Astrocyte of the spinal cord (primary cell): ENCODE measurements around the gene LEKR1.

Experiments
- DNase-seq: peaks from one replicate; pipeline ENCODE4 v3.0.0; 2011; ENCODE audit warnings: low read depth, low spot score
- H3K4me3 ChIP-seq: 2 replicates; pipeline ENCODE4 v1.5.1; 2011; ENCODE audit warnings: low read depth, mild to moderate bottlenecking, low read length, moderate library complexity
- in situ Hi-C: cut with HindIII; loops from 2 replicates; pipeline ENCODE4 v1.10.0; 2017; ENCODE audit warnings: low sequenced_read_pairs
- TF ChIP-seq, protein P1 (sequence below): IDR thresholded peaks from 2 replicates; pipeline ENCODE4 v1.5.1; 2012; ENCODE audit warnings: low read depth, mild to moderate bottlenecking, low read length, inconsistent platforms

The LEKR1 gene

DNA sequence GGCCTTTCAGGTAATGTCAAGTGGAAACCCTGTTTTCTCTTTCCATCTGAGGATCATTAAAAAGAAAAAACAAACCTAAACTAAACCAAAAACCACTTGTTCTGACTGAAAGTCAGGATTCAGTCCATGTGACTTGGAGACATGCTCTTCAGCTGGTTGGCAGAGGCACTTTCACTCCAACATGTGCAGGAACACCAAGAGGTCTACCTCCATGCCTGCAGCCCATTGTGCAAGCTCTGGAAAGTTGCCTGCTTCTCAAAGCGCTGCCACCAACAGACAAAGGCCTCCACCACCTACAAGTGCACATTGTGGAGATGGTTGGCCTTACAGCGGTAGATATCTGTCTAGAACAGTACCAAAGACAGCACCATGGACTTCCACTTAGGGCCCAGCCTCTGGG lies 161.8 kb downstream of the LEKR1 start:
- TF ChIP-seq, protein P1, sequence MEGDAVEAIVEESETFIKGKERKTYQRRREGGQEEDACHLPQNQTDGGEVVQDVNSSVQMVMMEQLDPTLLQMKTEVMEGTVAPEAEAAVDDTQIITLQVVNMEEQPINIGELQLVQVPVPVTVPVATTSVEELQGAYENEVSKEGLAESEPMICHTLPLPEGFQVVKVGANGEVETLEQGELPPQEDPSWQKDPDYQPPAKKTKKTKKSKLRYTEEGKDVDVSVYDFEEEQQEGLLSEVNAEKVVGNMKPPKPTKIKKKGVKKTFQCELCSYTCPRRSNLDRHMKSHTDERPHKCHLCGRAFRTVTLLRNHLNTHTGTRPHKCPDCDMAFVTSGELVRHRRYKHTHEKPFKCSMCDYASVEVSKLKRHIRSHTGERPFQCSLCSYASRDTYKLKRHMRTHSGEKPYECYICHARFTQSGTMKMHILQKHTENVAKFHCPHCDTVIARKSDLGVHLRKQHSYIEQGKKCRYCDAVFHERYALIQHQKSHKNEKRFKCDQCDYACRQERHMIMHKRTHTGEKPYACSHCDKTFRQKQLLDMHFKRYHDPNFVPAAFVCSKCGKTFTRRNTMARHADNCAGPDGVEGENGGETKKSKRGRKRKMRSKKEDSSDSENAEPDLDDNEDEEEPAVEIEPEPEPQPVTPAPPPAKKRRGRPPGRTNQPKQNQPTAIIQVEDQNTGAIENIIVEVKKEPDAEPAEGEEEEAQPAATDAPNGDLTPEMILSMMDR, result no peak
- in situ Hi-C loops, result no loop called here
- no peak for DNase-seq
- H3K4me3 ChIP-seq, result no peak overlapping the region

DNA sequence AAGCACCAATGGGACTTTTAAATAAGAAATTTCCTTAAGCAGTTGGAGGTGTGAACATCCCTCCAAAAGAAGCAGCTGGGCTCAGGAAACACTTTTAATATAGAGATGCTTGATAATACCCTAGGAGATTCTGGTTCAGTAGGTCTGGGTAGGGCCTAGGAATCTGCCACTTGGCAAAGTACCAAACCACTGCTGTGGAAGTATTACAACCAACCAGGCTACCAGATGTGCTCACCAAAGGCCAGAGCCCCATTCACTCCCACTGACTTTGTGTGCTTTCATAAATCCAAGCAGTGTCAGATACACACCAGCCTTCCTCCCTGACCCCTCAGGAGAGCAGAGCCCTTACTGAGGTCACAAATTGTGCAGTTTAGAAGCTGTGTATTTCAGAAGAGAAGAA lies 171.2 kb downstream of the LEKR1 start:
- DNase-seq, result peak; percentile 29
- no peak overlapping the region for H3K4me3 ChIP-seq
- TF ChIP-seq, protein P1, result no peak
- in situ Hi-C loops, result no loop called here

DNA sequence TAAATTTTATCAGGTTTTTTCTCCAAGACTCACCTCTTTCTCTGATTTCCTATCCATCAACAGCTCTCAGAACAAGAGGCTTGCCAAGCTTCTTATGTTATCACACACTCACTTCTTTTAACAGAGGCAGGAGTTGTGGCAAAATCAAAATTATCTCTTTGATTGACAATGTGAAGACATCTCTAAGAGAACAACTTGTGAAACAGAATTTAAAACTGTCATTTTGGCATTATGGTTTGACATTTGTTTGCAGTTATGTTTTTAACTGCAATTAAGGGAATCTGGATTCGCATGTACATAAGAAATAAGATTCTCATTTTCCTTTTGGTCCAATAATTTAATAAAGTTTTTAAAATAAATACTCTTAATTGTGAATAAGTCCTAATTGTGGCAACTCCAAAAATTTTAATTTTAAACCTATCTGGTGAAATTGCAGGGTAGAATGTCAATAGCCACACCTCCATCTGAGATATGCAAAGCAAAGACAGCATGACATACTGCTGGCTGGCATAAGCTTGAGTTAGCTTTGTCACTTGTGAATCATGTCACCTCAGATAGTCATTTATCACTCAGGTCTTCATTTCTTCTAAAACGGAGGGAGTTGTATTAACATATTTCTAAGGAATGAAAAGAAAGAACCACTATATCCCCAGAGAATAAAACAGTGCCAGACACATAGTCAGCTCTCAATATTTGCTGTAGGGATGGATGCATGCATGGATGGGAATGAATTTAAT lies 175.2 kb downstream of the LEKR1 start:
- DNase-seq, result no peak
- TF ChIP-seq, protein P1, result no peak
- H3K4me3 ChIP-seq, result no peak overlapping the region
- in situ Hi-C loops, result no loop called here

DNA sequence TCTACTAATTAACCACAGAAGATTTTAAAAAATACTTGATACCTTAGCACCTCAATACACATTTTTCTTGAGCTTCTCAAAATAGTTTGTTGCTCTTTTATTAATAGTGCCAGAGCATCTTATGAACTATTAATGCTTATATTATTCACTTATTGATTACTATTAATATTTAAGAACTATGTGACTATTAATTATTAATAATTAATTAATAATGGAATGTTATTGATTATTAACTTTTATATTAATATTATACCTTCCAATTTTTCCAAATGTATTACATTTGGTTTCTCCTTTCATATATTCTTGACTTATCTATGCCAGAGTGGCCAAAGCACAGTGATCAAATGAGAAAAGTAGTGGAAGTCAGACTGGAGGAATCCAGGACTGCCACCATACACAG lies 195.5 kb downstream of the LEKR1 start:
- no peak overlapping the region for H3K4me3 ChIP-seq
- in situ Hi-C loops, result no loop called here
- TF ChIP-seq, protein P1, result no peak
- DNase-seq, result no peak

DNA sequence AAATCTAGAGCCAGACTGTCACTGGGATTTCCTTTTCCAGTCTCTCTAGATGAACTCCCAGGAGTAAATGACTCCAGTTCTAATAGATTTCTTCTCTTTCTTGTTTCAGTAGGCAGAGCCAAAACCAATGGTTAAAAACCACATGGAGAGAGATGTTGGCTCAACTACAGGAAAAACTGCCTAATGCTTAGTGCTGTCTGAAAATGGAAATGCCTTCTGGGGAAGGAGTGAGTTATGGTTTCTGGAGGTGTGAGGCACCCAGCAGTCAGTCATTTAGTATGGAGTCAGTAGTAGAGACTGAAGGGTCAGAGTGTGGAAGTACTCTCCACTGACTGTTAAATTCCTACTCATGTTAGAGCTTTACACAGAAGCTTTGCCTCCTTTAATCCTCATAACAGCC lies 197.1 kb downstream of the LEKR1 start:
- DNase-seq, result peak; percentile 47
- TF ChIP-seq, protein P1, result no peak
- no peak overlapping the region for H3K4me3 ChIP-seq
- in situ Hi-C loops, result no loop called here

DNA sequence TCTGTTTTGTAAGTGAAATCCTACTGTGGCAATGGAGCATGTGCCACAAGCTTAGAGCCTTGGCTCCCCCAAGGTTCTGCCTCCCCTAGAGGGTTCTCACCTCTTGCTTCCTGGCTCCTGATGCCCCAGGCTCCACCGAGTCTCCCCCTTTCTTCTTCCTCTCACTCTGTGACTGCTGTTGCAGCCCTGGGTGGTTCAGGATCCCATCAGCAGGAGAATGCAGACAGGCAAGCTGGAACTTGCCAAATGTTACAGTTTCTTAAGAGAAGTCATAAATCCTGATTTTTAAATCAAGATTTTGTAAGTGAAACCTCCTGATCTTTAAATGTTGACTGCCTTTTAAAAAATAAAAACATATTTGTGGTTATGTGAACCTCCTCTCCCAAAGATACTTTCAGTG lies 199.9 kb downstream of the LEKR1 start:
- DNase-seq, result no peak
- TF ChIP-seq, protein P1, result no peak
- H3K4me3 ChIP-seq, result no peak overlapping the region
- in situ Hi-C loops, result no loop called here
